ENCODE measurements around the gene HS6ST1. TPM values are rescaled to one million over a fixed set of nuclear protein-coding genes. Genes with fewer than 3 reads are reported as not detected.

HS6ST1 gene
- total RNA-seq, 1 donor from 2014 or later, result 21.8 TPM

DNA sequence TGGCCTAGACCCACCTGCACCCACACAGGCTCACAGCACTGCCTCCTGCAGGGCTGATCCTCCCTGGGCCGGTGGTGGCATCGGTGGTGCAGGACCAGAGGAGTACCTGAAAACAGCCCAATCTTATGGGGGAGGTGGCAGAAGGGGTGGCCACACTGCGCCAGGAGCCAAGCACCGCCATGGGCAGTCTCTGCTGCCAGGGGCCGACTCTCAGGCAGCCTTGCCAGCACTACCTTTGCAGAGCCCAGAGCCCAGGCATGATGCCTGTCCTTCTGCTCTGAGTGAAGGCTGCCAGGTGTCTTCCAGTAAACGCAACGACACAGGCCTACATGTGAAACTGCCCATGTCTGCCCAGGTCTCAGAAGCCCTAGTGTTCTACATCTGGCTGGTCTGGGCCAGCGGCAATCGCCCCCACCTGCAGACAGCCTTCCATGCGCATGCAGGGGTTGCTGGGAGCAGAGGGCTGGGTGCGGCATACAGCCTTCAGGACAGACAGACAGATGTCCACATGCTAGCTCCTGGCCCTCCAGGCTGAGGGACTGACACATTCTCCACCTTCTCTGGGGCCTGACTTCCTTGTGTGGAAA is 6.8 kb downstream of the HS6ST1 start:
- DNase-seq (ENCODE audit: low spot score), result peak; percentile 44
- no peak for ATAC-seq

GRCh38 chr2:128311216-128311754 is 7.4 kb downstream of the HS6ST1 start:
- peak; percentile 33 for DNase-seq (ENCODE audit: low spot score)
- no peak for ATAC-seq

DNA sequence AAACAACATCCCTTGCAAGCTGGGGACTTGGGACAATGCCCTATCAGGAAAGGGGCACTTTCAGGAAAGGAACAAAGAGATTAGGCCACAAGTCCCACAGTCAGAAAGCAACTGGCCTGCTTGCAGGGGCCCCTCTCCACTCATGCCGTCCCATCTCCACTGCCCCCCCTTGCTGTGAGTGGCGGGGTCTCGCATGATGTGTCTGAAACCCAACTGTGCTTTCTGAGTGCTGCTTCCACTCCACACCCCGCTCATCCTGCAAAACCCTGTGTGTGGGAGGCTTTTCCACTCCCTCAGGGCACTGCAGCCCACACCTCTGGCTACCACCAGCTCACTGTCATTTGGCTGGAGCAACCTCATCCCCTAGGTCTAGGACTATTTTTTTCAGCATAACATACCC is 7.9 kb downstream of the HS6ST1 start:
- DNase-seq (ENCODE audit: low spot score) (peak; percentile 40), ATAC-seq (no peak)

GRCh38 chr2:128310094-128310716 is 8.5 kb downstream of the HS6ST1 start:
- ATAC-seq, result no peak
- DNase-seq (ENCODE audit: low spot score), result peak; percentile 41

- ATAC-seq (peak; percentile 70), DNase-seq (ENCODE audit: low spot score) (peak; percentile 97)
Measured at GRCh38 chr2:128309280-128310093, 9.2 kb downstream of the HS6ST1 start.

DNA sequence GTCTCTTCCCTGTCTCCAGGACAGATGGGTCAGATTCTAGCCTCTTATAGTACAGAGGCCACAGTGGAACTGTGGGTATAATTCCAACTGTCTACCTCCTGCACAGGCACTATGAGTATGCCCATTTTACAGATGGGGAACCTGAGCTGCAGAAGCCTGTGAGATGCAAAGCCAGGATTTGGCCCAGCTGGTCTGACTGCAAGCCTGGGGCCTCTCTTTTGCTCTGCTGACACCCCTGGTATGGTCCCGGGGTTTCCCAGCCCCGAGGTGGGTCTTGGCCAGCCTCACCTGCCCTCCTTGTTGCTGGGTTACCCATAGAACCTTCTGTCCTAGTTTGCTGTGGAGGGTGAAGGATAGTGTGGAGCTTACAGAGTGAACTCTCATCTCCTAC is 9.8 kb downstream of the HS6ST1 start:
- ATAC-seq, result no peak

GRCh38 chr2:128308284-128308731 is 10.4 kb downstream of the HS6ST1 start:
- ATAC-seq, result no peak
- peak; percentile 54 for DNase-seq (ENCODE audit: low spot score)

More for the DNA sequence above, 9.8 kb downstream of the HS6ST1 start:
- DNase-seq (ENCODE audit: low spot score), result no peak

DNA sequence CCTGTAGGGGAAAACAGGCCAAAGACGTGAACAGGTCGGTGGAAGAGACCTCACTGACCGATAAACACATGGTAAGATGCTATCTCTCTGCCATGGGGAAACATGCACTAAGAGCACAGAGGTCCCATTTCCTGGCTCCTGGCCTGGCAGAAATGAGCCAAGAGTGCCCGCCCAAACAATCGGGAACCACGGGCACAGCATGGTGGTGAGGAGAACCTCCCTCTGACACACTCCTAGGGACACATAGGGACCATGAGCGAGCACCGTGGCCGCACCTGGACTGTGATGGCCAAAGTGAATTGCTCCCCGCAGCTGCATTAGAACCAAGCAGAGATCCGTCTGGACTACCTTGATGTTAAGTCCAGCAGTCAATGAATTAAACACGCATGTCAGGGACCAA is 11.1 kb downstream of the HS6ST1 start:
- ATAC-seq (peak; percentile 10), DNase-seq (ENCODE audit: low spot score) (peak; percentile 73)

DNA sequence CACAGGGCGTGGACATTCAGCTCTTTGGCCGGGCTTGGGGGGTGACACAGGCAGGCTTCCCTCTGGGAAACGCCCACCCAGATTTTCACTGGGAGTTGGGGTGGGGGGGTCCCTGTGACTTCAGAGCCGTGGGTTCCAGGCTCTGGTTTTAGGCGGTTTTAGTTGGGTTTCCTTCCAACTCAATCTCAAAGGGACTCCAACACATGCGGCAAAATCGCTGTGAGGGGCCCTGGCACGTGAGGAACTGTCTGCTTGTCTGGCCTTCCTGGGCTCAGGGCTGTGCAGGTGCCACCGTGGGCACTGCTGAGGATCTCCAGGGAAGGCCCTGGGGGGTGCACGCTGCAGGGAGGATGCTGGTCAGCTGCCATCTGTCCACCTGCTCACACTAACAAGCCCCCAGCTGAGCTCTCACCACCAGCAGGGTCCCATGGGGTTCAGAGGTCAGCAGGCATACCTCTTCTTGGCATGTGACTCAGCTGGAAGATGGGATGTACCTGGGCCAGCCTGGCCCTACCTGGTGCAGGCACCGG is 11.7 kb downstream of the HS6ST1 start:
- DNase-seq (ENCODE audit: low spot score), result peak; percentile 41

DNA sequence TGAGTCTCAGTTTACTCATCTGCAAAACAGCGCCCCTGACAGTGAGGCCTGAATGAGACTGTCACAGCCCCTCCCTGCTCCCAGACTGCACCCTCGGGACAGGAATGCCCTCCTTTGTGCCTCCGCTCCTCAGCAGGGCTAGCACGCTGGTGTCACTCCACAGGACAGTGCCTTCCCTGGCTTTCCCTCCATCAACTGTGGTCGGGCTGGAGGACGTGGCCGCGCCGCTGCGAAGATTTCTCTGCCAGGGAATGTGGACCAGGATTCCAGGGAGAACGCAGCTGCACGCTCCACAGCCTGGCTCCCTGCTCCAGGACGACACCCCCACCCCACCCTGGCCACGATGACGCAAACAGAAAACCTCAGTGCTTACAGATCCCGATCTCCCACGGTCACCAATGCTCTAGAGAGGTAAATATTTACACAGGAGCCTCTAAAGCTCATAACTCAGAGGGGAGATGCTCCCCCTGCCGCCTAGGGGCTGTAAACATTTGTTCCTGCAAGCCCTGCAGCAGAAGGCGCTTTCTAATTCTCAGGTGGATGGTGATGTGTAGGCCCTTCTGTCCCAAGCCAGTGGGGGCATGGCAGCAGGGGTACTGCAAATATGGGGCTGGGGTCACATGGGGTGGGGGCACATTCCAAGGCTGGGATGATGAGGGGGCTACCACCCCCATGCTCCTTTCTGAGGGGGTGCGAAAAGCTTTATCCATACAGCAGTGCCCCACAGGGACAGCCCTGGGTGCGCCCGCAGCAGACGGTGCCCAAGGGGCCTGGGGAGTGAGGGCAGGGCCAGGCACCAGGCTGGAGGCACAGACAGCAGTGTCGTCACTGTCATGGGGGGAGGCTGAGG is 12.4 kb downstream of the HS6ST1 start:
- DNase-seq (ENCODE audit: low spot score), result no peak
- peak; percentile 14 for ATAC-seq

More for the DNA sequence above, 11.7 kb downstream of the HS6ST1 start:
- no peak for ATAC-seq

GRCh38 chr2:128305555-128306080 is 13.1 kb downstream of the HS6ST1 start:
- DNase-seq (ENCODE audit: low spot score) (no peak), ATAC-seq (no peak)

GRCh38 chr2:128304715-128305554 is 13.7 kb downstream of the HS6ST1 start:
- ATAC-seq (peak; percentile 13), DNase-seq (ENCODE audit: low spot score) (peak; percentile 73)

DNA sequence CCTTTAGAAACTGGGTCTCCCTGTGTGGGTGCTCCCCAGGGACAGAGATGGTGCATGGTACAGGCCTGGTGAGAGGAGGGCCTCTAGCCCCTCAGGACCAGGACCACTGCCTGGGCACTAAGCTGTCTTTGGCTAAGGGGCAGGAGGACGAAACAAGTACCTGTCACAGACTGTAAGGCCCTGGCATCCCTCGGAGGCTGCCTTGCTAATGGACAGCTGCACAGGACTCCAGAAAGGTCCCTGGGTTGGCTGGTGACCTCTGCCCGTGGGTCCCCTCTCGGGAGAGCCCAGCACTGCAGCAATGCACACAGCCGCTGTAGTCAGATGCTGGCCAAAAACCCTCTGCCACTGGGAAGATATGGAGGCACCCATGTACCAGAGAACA is 14.3 kb downstream of the HS6ST1 start:
- DNase-seq (ENCODE audit: low spot score), result no peak

GRCh38 chr2:128303911-128304310 is 14.8 kb downstream of the HS6ST1 start:
- DNase-seq (ENCODE audit: low spot score), result no peak
- ATAC-seq, result no peak

More for the DNA sequence above, 14.3 kb downstream of the HS6ST1 start:
- no peak for ATAC-seq

DNA sequence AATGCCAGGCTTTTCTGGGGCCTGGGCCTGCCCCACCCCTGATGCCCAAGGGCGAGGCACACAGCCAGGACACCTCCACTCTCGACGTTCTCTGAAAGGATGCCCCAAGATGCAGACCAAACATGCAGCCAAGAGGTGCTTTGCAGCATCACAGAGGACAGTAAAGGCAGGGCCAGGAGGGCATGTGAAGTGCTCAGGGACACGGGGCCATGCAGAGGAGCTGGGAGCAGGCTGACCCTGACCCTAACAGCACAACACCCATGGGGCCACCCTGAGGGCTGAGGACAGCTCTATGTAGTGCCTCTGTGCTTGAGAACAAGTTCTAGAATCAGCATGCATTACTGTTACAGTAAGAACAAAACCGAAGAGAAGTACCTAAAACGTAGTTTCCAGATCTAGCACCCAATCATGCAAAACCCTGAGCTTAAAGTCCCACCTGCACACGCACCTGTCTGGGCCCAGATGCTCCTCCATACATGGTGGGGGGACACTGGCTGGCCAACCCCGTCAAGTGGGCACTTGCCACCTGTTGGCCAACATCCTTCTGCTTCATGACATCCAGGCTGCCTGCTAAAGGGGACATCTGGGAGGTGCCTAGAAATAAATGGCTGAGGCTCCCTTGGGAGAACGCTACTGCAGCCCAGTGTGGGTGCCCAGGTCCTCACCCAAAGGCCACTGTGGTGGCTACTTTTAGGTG is 15.4 kb downstream of the HS6ST1 start:
- DNase-seq (ENCODE audit: low spot score), result no peak
- ATAC-seq, result no peak

DNA sequence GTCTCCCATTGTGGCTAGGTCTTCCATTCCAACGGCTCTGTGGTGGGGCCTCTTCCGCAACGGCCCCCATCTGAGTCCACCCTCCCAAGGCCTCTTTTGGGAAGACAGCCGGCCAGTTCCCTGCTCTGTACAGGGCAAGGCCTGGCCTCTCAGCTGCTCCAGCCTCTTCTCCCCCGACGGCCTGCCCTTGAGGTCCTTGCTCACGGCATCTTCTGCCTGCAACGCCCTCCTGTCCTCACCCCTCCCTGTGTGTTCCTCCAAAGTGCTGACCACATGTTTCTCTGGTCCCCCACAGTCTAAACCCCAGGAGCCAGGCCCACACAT is 16.0 kb downstream of the HS6ST1 start:
- ATAC-seq (no peak), DNase-seq (ENCODE audit: low spot score) (no peak)

- ATAC-seq (no peak), DNase-seq (ENCODE audit: low spot score) (no peak)
Measured at GRCh38 chr2:128302011-128302743, 16.5 kb downstream of the HS6ST1 start.

DNA sequence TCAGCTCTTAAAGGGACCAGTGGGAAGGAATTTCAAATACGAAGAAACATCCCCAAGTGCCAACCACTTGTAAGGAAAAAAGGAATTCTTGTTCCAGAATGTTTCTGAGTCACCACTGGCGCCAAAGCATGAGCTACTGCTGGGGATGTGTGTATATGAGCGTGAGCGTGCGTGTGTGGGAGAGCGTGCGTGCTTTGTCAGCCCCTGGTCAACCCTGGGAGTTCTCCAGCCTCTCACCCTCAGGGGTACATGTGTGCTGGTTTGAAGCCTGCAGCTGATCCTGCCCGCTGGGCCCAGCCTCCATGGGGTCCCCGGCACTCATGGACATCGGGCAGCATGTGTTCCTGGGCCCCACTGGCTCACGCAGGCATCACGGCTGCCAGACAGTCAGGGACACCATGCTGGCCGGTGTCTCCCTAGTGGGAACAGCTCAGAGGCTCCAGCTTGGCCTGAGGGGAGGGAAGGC is 17.1 kb downstream of the HS6ST1 start:
- ATAC-seq, result no peak
- no peak for DNase-seq (ENCODE audit: low spot score)
